ENCODE data around the gene ARG2. TPM values are rescaled to one million over a fixed set of nuclear protein-coding genes. Genes with fewer than 3 reads are reported as not detected.

ARG2 gene
- total RNA-seq, 1 donor from 2014 or later = 25.9 TPM

DNA sequence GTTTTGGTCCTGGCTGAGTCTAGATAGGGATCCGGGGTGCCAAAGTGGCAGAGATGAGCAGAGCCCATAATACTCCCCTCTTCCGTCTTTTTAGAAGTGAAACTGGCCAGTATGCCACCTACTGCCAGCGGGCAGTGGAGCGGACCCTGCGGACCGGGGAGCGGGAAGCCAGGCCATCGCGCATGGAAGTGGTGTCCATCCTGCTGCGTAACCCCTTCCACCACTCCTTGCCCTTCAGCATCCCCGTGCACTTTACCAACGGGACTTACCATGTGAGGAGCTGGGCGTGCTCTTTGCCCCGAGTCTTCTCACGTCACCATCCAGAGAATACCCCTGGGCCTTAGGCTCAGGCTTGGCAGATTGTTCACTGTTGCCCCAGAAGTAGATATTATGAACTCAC is 40.7 kb upstream of the ARG2 start:
- TF ChIP-seq, protein P1, sequence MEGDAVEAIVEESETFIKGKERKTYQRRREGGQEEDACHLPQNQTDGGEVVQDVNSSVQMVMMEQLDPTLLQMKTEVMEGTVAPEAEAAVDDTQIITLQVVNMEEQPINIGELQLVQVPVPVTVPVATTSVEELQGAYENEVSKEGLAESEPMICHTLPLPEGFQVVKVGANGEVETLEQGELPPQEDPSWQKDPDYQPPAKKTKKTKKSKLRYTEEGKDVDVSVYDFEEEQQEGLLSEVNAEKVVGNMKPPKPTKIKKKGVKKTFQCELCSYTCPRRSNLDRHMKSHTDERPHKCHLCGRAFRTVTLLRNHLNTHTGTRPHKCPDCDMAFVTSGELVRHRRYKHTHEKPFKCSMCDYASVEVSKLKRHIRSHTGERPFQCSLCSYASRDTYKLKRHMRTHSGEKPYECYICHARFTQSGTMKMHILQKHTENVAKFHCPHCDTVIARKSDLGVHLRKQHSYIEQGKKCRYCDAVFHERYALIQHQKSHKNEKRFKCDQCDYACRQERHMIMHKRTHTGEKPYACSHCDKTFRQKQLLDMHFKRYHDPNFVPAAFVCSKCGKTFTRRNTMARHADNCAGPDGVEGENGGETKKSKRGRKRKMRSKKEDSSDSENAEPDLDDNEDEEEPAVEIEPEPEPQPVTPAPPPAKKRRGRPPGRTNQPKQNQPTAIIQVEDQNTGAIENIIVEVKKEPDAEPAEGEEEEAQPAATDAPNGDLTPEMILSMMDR (conservative IDR thresholded peaks at IDR 0.05; ENCODE audit: low read depth, low read length) = no peak
- no peak for DNase-seq (ENCODE audit: low read depth)

DNA sequence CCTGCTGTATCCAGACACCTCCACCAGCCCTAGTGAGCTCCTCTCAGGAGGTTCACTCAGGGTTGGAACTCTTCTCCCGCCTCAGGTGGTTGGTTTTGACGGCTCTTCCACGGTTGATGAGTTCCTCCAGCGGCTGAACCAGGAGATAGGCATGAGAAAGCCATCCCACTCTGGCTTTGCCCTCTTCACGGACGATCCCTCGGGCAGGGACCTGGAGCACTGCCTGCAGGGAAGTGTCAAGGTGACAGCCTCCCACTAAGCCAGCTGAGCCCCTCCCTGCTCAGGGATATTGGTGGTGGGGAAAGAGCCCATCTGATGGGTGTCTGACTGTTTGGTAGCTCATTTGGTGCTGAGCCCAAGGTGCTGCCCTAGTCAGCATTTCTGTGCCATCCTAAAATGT is 40.1 kb upstream of the ARG2 start:
- no peak for DNase-seq (ENCODE audit: low read depth)

More for the DNA sequence above, 40.7 kb upstream of the ARG2 start:
- H3K4me3 ChIP-seq (ENCODE audit: low read depth, low read length) = no peak overlapping the region

DNA sequence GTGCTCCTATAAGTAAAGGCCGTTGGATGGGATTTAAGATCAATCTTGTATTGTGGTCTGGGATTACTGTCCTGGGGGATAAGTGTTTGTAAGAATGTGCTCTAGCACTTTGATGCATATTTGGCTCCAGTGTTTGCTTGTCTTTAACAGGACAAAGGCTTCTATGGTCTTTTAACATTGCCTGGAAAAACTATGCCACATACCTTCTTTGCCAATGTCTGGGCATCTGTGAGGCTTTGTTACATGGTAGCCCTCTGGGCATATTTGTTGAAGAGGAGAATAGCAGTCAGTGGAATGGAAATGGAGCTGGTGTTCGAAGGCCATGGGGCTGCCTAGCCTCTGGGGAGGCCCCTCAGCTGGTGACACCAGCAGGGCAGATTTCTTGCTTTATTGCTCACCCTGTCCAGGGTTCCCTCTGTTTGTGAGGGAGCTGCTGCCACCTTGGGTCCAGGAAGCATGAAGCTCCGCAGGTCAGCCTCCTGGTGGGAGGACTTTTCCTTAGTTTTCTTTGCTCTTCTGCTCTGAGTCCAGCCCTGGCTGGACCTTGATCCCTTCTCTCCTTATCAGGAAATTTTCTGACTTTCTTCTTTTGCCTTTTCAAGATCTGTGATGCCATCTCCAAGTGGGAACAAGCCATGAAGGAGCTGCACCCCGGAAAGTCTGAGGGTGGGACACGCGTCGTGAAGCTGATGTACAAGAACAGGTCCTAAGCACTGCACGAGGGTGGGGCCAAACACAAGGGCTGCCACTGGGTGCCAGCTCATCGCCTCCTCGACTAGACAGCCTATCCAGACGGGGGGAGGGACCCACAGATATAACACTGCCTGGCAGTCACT is 39.2 kb upstream of the ARG2 start:
- TF ChIP-seq, protein P1 (conservative IDR thresholded peaks at IDR 0.05; ENCODE audit: low read depth, low read length) = peak; percentile 19
- H3K4me3 ChIP-seq (ENCODE audit: low read depth, low read length) = no peak overlapping the region
- no peak for DNase-seq (ENCODE audit: low read depth)

More for the DNA sequence above, 40.1 kb upstream of the ARG2 start:
- H3K4me3 ChIP-seq (ENCODE audit: low read depth, low read length) = no peak overlapping the region
- TF ChIP-seq, protein P1 (conservative IDR thresholded peaks at IDR 0.05; ENCODE audit: low read depth, low read length) = no peak

DNA sequence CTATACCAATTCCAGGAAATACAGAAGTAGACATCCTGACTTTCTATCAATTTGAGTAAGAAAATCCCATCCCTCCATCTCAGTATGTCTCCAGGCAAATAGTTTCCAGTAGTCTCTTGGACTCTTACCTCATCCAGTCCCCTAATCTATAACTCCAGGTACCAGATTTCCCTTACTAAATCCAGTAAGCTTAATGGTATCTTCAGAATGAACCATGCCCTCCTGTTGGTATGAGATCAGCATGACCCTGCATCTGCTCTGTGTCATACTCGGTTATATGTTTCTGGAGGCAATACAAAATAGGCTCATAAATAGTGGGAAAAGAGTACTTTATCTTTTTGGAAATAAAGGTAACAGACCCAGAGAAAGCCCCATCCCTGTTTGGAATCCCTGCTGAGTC is 38.1 kb upstream of the ARG2 start:
- TF ChIP-seq, protein P1 (conservative IDR thresholded peaks at IDR 0.05; ENCODE audit: low read depth, low read length) = no peak
- no peak for DNase-seq (ENCODE audit: low read depth)
- H3K4me3 ChIP-seq (ENCODE audit: low read depth, low read length) = no peak overlapping the region

DNA sequence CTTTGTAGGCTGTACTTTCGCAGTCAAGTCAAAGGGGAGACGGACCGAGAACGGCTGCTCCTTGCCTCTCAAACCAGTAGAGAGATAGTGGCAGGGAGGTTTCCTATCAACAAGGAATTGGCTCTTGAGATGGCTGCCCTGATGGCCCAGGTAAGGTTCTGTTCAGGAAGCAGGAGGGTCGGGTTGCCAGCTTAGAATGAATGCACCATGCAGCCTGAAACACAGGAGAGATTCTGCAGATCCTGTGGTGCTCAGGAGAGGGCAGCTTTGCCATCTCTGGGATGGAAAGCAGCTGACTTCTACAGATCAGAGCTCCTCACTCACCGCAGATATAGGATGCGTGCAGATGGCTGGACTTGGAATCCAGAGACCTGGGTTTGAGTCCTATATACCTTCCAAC is 37.7 kb upstream of the ARG2 start:
- DNase-seq (ENCODE audit: low read depth) = no peak
- TF ChIP-seq, protein P1 (conservative IDR thresholded peaks at IDR 0.05; ENCODE audit: low read depth, low read length) = no peak
- no peak overlapping the region for H3K4me3 ChIP-seq (ENCODE audit: low read depth, low read length)

DNA sequence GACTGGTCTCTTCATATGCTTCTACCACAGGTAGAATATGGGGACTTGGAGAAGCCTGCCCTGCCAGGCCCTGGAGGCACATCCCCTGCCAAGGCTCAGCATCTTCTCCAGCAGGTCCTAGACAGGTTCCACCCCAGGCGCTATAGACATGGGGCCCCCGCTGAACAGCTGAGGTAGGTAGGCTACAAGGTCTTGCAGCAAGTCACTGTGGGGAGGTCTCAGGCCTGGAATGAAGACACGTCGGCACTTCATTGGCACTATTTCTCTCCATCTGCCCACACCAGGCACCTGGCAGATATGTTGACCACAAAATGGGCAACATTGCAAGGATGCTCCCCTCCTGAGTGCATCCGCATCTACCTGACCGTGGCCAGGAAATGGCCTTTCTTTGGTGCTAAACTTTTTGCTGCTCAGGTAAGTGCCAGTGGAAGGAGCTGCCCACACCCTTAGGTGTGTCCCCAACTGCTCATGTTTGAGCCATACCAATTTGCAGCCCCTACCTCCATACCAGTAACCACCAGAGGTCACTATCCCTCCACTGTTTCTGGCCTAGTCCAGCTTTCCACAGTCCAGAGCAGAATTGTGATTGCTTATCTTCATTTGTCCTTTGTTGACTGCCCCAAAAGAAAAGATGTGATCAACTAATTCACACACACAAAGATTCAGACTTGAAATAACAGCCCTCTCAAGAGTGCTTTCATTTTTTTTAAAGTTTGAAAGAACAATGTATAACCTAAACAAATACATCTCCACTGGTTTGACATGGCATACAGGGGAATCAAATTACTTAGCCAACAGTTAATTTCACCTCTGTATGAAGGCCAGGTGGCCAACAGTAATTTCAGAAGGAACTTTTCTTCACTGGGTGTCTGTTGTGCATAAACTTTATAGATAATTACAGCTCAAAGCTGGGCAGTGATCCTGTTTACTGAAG is 35.7 kb upstream of the ARG2 start:
- no peak overlapping the region for H3K4me3 ChIP-seq (ENCODE audit: low read depth, low read length)
- TF ChIP-seq, protein P1 (conservative IDR thresholded peaks at IDR 0.05; ENCODE audit: low read depth, low read length) = peak; percentile 90
- DNase-seq (ENCODE audit: low read depth) = no peak
